Testis (tissue), 2 donors: ENCODE results near the gene QPCTL.

Source experiments
- POLR2A ChIP-seq: fragments of 450-650 bp; IDR thresholded peaks from one replicate; pipeline ENCODE4 v1.6.1; 2017; ENCODE audit warnings: antibody characterized with exemption, mild to moderate bottlenecking, moderate library complexity
- TF ChIP-seq, protein P1 (sequence below), 3 experiments: fragments of 450-650 bp in 2 of 3; fragments of 200-600 bp in 1 of 3; sonication (generic) in 1 of 3; IDR thresholded peaks; one replicate each; pipeline ENCODE4 v1.5.1; 2016 to 2019; ENCODE audit warnings: antibody characterized with exemption in 3 of 3, mild to moderate bottlenecking in 2 of 3, moderate library complexity in 1 of 3

DNA sequence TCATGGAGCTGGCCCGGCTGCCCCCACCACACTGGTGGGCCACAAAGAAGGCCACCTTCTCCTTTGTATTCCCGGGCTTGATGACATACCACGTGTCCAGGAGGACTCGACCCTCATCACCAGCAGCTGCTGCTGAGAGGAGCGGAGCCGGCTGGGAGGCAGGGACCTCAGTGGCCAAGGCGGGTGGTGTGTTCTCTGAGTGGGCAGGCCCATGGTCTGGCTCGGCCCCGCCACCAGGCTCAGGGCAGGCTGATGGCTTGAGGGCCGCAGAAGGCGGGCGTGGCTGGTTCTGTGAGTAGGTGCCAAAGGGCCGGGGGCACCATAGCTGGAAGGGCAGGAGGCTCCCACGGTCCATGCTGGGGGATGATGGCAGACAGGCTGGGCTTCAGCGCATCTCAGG lies 20.7 kb downstream of the QPCTL start:
- TF ChIP-seq, protein P1, sequence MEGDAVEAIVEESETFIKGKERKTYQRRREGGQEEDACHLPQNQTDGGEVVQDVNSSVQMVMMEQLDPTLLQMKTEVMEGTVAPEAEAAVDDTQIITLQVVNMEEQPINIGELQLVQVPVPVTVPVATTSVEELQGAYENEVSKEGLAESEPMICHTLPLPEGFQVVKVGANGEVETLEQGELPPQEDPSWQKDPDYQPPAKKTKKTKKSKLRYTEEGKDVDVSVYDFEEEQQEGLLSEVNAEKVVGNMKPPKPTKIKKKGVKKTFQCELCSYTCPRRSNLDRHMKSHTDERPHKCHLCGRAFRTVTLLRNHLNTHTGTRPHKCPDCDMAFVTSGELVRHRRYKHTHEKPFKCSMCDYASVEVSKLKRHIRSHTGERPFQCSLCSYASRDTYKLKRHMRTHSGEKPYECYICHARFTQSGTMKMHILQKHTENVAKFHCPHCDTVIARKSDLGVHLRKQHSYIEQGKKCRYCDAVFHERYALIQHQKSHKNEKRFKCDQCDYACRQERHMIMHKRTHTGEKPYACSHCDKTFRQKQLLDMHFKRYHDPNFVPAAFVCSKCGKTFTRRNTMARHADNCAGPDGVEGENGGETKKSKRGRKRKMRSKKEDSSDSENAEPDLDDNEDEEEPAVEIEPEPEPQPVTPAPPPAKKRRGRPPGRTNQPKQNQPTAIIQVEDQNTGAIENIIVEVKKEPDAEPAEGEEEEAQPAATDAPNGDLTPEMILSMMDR (IDR thresholded peaks at IDR 0.05): no peak
- no peak for TF ChIP-seq POLR2A
